ENCODE measurements around the gene TNNT3.
"Not testable (repeated sequence)": the region's sequence is repeated elsewhere in the genome, so short reads cannot be mapped to it uniquely, and the experiment has no call there.

The TNNT3 gene

GRCh38 chr11:1936072-1936780 lies 16.7 kb downstream of the TNNT3 start:
- DNase-seq = no peak

GRCh38 chr11:1936781-1937615 lies 17.5 kb downstream of the TNNT3 start:
- DNase-seq = no peak

- DNase-seq = no peak
Measured at GRCh38 chr11:1937616-1938342, 18.3 kb downstream of the TNNT3 start.

DNA sequence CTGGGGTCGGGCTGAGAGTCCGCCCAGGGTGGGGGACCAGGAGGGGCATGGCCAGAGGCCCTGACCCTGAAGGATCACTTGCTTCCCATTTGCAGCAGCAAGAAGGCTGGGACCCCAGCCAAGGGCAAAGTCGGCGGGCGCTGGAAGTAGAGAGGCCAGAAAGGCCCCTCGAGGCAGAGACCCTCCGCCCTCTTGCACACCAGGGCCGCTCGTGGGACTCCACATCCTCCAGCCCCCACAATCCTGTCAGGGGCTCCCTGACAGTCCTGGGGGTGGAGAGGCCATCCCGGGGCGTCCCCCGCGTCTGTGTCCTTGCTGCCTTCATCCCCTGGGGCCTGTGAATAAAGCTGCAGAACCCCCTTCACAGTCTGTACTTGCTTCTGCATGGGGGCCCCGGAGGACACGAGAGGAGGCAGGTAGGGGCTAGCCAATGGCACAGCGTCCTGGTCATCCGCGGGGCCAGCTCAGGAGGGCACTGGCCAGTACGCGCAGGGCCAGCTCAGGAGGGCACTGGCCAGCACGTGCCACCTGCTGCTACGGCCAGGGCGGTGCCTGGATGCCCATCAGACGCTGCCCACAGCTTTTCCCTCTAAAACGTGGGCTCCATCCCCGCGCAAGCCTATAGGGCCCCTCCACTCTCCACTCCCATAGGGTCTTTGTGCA lies 19.0 kb downstream of the TNNT3 start:
- no peak for DNase-seq

GRCh38 chr11:1939006-1939625 lies 19.6 kb downstream of the TNNT3 start:
- DNase-seq = no peak

DNA sequence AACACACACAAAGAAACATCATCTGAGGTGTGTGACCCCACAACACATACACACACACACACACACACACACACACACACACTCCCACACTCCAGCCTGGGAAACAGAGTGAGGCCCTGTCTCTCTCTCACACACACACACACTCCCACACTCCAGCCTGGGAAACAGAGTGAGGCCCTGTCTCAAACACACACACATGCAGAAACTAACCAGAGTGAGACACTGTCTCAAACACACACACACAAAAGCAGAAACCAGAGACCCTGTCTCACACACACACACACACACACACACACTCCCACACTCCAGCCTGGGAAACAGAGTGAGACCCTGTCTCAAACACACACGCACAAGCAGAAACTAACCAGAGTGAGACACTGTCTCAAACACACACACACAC lies 20.3 kb downstream of the TNNT3 start:
- not testable (repeated sequence) for DNase-seq

- DNase-seq = no peak
Measured at GRCh38 chr11:1942558-1943260, 23.2 kb downstream of the TNNT3 start.

GRCh38 chr11:1943576-1943975 lies 24.1 kb downstream of the TNNT3 start:
- no peak for DNase-seq

DNA sequence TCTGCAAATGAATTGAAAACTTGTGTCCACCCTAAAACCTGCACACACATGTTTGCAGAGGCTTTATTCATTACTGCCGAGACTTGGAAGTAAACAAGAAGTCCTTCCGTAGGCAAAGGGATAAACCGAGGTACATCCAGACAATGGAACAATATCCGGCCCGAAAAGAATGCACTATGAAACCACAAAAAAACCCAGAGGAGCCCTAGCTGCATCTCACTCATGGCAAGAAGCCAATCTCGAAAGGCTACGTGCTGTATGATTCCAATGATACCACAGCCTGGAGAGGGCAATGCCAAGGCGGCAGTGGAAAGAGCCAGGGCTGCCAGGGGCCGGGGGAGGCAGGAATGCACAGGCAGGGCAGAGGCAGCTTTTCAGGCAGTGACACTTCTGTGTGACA lies 24.5 kb downstream of the TNNT3 start:
- DNase-seq = no peak

GRCh38 chr11:1946812-1947484 lies 27.4 kb downstream of the TNNT3 start, which contains the start of gene MRPL23:
Gene MRPL23 (plus strand): TSS chr11:1947332. CDS start chr11:1947363, 31 bp downstream.
- no peak for DNase-seq

DNA sequence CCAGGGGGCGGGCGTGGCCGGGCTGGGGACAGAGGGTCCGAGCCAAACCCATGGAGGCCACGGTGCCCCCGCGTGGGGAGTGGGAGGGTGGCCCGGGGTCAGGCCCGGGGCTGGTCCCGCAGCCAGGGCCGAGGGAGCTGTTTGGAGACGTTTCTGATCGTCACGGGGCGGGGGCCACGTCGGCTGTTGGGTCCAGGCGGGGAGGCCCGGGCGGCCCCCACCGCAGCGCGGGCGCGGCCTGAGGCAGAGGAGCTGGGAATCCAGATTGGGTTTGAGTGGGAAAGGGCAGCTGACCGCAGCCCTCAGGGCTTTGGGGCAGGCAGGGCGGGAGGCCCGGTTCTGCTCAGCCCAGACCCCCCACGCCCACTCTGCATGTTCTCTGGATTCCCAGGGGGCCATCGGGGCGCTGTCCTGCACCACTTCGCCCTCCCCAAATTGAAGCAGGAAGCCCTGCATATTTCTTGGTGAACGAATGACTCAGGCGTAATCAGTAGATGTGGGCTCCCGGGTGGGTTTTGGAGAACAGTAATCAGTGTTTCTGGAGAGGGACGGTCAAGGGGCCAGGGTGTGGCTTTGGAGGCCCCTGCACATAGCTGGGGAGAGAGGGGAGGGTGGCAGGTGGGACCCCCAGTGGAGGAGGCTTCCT lies 28.2 kb downstream of the TNNT3 start:
- no peak for DNase-seq

GRCh38 chr11:1948389-1948788 lies 28.9 kb downstream of the TNNT3 start:
- no peak for DNase-seq

- no peak for DNase-seq
Measured at GRCh38 chr11:1949302-1949701, 29.8 kb downstream of the TNNT3 start.

DNA sequence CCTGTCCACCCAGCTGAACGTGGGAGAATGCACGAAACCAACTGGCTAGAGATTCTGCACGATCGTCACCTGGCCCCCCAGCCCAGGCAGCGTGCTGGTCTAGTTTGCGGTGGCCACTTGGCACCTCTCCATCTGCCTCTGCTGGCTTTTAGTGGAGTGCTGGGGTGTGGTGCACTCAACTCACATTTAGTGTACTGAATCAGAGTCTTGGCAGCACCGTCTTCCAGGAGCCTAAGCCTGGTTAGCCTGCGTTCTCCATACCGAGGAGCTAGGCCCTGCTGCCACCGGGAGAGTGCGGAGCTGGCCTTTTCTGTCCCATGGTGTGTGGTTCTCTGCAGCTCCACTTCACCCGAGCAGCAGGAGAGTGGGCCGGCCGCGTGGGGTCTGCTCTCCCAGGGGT lies 30.4 kb downstream of the TNNT3 start:
- DNase-seq = no peak

GRCh38 chr11:1952806-1953482 lies 33.4 kb downstream of the TNNT3 start:
- DNase-seq = no peak

- no peak for DNase-seq
Measured at GRCh38 chr11:1953489-1954266, 34.2 kb downstream of the TNNT3 start.

DNA sequence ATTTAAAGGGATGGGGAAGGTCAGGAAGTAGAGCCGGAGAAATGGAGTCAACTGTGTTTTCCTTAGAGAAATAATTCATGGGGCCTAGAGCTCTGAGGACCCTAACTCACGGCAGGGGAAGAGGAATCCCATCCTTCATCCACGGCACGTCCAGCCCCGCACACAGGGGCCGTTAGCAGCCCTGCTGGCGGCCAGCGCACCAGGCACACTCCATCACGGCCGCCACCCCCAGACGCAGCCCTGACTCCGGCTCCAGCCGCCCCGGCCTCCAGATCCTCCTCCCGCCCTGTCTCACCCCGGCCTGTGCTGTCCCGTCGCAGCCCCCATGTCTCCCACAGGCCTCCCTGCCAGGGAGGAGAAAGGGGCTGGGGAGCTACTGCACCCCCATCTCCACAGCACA lies 38.9 kb downstream of the TNNT3 start:
- no peak for DNase-seq

GRCh38 chr11:1959786-1960185 lies 40.3 kb downstream of the TNNT3 start:
- no peak for DNase-seq

DNA sequence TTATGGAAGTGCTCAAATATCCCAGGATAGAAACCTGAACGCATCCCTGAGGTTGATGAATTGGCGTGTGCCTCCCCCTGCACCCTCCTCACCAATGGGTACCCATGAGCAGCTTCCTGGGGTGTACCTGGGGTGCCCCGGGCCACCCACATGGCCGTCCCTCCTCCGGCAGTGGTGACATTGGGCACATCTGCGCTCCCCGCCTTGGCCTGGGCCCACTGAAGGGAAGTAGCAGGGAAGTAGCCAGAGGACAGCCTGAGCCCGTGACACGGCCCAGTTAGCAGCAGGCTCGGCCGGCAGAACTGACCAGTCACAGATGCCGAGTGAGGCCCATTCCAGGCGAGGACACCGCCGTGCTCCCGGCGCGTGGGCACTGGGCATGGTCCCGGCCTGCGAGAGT lies 44.4 kb downstream of the TNNT3 start:
- no peak for DNase-seq
